GM12892 (cell line): Measurements from ENCODE around the gene ARSA.

Source experiments
- POLR2AphosphoS5 ChIP-seq: IDR thresholded peaks from 2 replicates; pipeline ENCODE4 v1.6.1; 2011; ENCODE audit warnings: low read depth, low read length, control low read depth
- TAF1 ChIP-seq: IDR thresholded peaks from 2 replicates; pipeline ENCODE4 v1.6.1; 2011; ENCODE audit warnings: low read depth, mild to moderate bottlenecking, control low read depth, low read length, borderline replicate concordance

DNA sequence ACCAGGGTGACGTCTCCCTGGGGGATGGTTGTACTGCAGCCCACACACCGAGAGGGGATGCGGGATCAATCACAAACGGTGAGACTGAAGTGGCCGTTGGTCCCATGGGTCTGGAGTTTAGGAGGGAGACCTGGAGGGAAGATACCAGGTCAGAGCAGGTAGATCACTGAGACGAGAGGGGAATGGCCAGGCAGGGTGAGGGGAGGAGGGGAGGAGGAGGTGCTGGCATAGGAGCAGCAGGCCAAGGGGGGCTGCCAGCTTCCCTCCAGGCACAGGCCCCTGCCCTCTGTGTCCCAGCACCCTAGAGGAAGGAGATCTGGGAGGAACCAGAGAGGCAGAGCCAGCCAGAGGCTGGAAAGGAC, 20.3 kb downstream of the ARSA start:
- TF ChIP-seq POLR2AphosphoS5 = no peak
- no peak for TF ChIP-seq TAF1
